ENCODE results near the gene IDUA.

DNA sequence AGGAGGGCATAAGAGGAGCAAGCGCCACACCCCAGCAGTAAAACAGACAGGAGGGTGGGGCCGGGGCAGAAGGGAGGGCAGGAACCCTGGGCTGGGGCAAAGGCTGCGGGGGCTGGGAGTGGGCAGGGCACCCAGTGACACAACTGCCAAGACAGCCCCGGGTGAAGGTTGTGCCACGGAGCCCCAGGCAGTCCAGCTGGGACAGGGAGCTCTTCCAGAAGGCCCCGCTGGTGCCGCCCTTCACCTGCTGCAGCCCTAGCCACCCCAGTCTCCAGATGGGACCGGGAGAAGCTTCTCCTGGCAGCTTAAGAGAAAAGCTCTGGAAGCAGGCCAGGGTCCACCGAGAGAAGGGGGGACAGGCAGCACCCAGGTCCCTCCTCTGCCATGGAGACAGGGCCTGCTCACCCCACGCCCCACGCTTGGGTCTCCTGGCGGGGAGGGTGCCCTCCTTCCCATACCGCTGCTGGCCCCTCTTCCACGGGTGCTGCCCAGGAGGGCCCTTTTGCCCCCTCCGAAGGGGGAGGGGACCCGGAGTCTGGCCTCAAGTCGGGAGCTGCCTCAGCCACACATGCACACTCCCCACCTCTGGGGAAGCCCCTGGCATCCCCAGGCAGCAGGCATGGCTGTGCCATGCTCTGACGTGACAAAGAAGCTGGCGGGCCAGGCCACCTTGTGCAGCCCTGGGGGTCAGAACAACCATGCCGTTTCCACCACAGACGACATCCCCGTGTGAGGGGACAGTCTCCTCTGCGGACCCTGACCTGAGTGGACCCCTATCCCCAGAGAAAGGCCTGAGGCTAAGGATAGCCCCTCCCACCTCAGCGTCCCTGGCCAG, 15.0 kb upstream of the IDUA start:
- TF ChIP-seq, protein P1, sequence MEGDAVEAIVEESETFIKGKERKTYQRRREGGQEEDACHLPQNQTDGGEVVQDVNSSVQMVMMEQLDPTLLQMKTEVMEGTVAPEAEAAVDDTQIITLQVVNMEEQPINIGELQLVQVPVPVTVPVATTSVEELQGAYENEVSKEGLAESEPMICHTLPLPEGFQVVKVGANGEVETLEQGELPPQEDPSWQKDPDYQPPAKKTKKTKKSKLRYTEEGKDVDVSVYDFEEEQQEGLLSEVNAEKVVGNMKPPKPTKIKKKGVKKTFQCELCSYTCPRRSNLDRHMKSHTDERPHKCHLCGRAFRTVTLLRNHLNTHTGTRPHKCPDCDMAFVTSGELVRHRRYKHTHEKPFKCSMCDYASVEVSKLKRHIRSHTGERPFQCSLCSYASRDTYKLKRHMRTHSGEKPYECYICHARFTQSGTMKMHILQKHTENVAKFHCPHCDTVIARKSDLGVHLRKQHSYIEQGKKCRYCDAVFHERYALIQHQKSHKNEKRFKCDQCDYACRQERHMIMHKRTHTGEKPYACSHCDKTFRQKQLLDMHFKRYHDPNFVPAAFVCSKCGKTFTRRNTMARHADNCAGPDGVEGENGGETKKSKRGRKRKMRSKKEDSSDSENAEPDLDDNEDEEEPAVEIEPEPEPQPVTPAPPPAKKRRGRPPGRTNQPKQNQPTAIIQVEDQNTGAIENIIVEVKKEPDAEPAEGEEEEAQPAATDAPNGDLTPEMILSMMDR (IDR thresholded peaks at IDR 0.05; ENCODE audit: low read length), result no peak
- TF ChIP-seq EZH2phosphoT487 (IDR thresholded peaks at IDR 0.05; ENCODE audit: low read length), result no peak
